Caco-2 (cell line): Measurements from ENCODE around the gene CHD9NB. TPM values are rescaled to one million over a fixed set of nuclear protein-coding genes. Genes with fewer than 3 reads are reported as not detected.

Experiments
- BruUV-seq: library from RNA; stranded (reverse); fragments of 400-500 nt; replicated peaks from 2 replicates; lab custom pipeline; 2021; lab: Mats Ljungman, UMichigan
- CTCF ChIA-PET: fragments of 300-600 bp; sonication (Branson Sonifier 250); formaldehyde crosslinking; loops from one replicate; lab custom pipeline; 2022; ENCODE audit warnings: antibody characterized with exemption; lab: Charles Lee
- POLR2A ChIA-PET: fragments of 300-600 bp; sonication (Branson Sonifier 250); formaldehyde crosslinking; loops from one replicate; lab custom pipeline; 2022; ENCODE audit warnings: antibody characterized with exemption; lab: Charles Lee
- DNase-seq, 2 experiments: peaks; one replicate each; pipeline versions ENCODE4 v3.0.0 to v3.0.0-alpha.2; 2020 to 2022
- H3K27me3 ChIP-seq: replicated peaks from 2 replicates; pipeline ENCODE4 v1.6.0; 2011; ENCODE audit warnings: low read length; ENCODE audit not compliant: control insufficient read depth, insufficient read depth
- H3K36me3 ChIP-seq: 2 replicates; pipeline ENCODE4 v1.5.1; 2011; ENCODE audit warnings: low read length; ENCODE audit not compliant: control insufficient read depth, insufficient read depth
- H3K4me1 ChIP-seq: fragments of 250-450 bp; sonication (Bioruptor Pico); 2 replicates; pipeline ENCODE4 v1.5.1; 2020; ENCODE audit warnings: mild to moderate bottlenecking
- H3K4me3 ChIP-seq: 2 replicates; pipeline ENCODE4 v1.5.1; 2011; ENCODE audit warnings: low read depth, mild to moderate bottlenecking, control low read depth, low read length
- H3K9me3 ChIP-seq: fragments of 250-450 bp; sonication (Bioruptor Pico); 2 replicates; pipeline ENCODE4 v1.5.1; 2020; ENCODE audit warnings: mild to moderate bottlenecking, moderate library complexity
- H3K27ac Mint-ChIP-seq: one replicate; pipeline ENCODE4 v1.8.0; 2022; ENCODE audit warnings: mixed read lengths; ENCODE audit not compliant: unreplicated experiment
- H3K27me3 Mint-ChIP-seq: one replicate; pipeline ENCODE4 v1.8.0; 2022; ENCODE audit warnings: mixed read lengths; ENCODE audit not compliant: insufficient read depth, unreplicated experiment
- H3K36me3 Mint-ChIP-seq: one replicate; pipeline ENCODE4 v1.8.0; 2022; ENCODE audit warnings: mild to moderate bottlenecking, mixed read lengths; ENCODE audit not compliant: insufficient read depth, unreplicated experiment
- H3K4me1 Mint-ChIP-seq: one replicate; pipeline ENCODE4 v1.8.0; 2022; ENCODE audit warnings: low read depth, mixed read lengths; ENCODE audit not compliant: unreplicated experiment
- H3K4me3 Mint-ChIP-seq: one replicate; pipeline ENCODE4 v1.8.0; 2022; ENCODE audit warnings: mild to moderate bottlenecking, moderate library complexity, mixed read lengths; ENCODE audit not compliant: unreplicated experiment
- H3K9me3 Mint-ChIP-seq: one replicate; pipeline ENCODE4 v1.8.0; 2022; ENCODE audit warnings: mixed read lengths; ENCODE audit not compliant: unreplicated experiment
- CTCF ChIP-seq, 2 experiments: fragments of 200-600 bp in 1 of 2; IDR thresholded peaks; 1 replicate in 1 of 2; 2 replicates in 1 of 2; pipeline versions ENCODE4 v1.5.1 to v1.8.0; 2011 to 2022; ENCODE audit warnings: antibody characterized with exemption in 1 of 2, control low read depth in 1 of 2, inconsistent platforms in 1 of 2, low read depth in 1 of 2, low read length in 1 of 2, mild to moderate bottlenecking in 1 of 2, moderate library complexity in 1 of 2; ENCODE audit not compliant: insufficient read depth in 1 of 2, severe bottlenecking in 1 of 2, unreplicated experiment in 1 of 2
- intact Hi-C: fragments of 100-400 bp; cut with micrococcal nuclease; formaldehyde crosslinking; loops from one replicate; pipeline ENCODE4 v1.10.0; 2022; ENCODE audit not compliant: unreplicated experiment
- total RNA-seq: library from RNA; stranded (reverse); gene quantifications from 2 replicates; pipeline ENCODE4 v1.2.3, GENCODE V29; 2022

Gene CHD9NB
- total RNA-seq, 1 experiment from 2014 or later: not detected

- peaks cover 6% of the 10 kb centered on the region for H3K36me3 Mint-ChIP-seq
- ChIA-PET POLR2A (no interaction called here), CTCF (no interaction called here)
- Histone ChIP-seq H3K9me3 (no peaks in the 10 kb centered on the region), H3K4me3 (no peak overlapping the region), H3K27me3 (no peaks in the 10 kb centered on the region), H3K4me1 (peaks cover 3% of the 10 kb centered on the region; the same call in 1 of the 2 replicates), H3K36me3 (no peaks in the 10 kb centered on the region)
- no peak overlapping the region for H3K4me3 Mint-ChIP-seq
- H3K9me3 Mint-ChIP-seq: no peaks in the 10 kb centered on the region
- intact Hi-C loops: loop anchor here (5.0 to 10.0 kb wide), 2 partner anchors 164 to 376 kb away; partner anchors contain the start of gene RBL2
- peaks cover 8% of the 10 kb centered on the region for H3K4me1 Mint-ChIP-seq
- no peaks in the 10 kb centered on the region for H3K27me3 Mint-ChIP-seq
- no TSS peak for BruUV-seq
- DNase-seq: no peak
- H3K27ac Mint-ChIP-seq: no peak overlapping the region
- no peak for TF ChIP-seq CTCF (IDR thresholded peaks at IDR 0.05; ENCODE audit: insufficient read depth in 1 of 2, low read depth in 1 of 2, low read length in 1 of 2, severe bottlenecking in 1 of 2, unreplicated experiment in 1 of 2)
Observed at GRCh38 chr16:53058441-53058840, 5.7 kb upstream of the CHD9NB start.

GRCh38 chr16:53057658-53058057 lies 5.0 kb upstream of the CHD9NB start:
- Mint-ChIP-seq H3K36me3 (peaks cover 6% of the 10 kb centered on the region), H3K4me3 (no peak overlapping the region), H3K4me1 (peaks cover 14% of the 10 kb centered on the region), H3K27ac (no peak overlapping the region), H3K27me3 (no peaks in the 10 kb centered on the region), H3K9me3 (no peaks in the 10 kb centered on the region)
- intact Hi-C loops: loop anchor here (5.0 to 10.0 kb wide), 2 partner anchors 165 to 377 kb away; partner anchors contain the start of gene RBL2
- no TSS peak for BruUV-seq
- Histone ChIP-seq H3K4me1 (peaks cover 6% of the 10 kb centered on the region), H3K27me3 (no peaks in the 10 kb centered on the region), H3K9me3 (no peaks in the 10 kb centered on the region), H3K4me3 (no peak overlapping the region), H3K36me3 (no peaks in the 10 kb centered on the region)
- DNase-seq: no peak
- POLR2A ChIA-PET: interaction anchor here (0.6 kb wide), 1 partner anchor 48 kb away, joined by 3 read pairs; no protein-coding TSS in a partner anchor
- CTCF ChIA-PET: no interaction called here
- TF ChIP-seq CTCF (IDR thresholded peaks at IDR 0.05; ENCODE audit: insufficient read depth in 1 of 2, low read depth in 1 of 2, low read length in 1 of 2, severe bottlenecking in 1 of 2, unreplicated experiment in 1 of 2): no peak

- Histone ChIP-seq H3K36me3 (no peaks in the 10 kb centered on the region), H3K4me1 (peaks cover 11% of the 10 kb centered on the region; the same call in 1 of the 2 replicates), H3K27me3 (no peaks in the 10 kb centered on the region), H3K9me3 (no peaks in the 10 kb centered on the region), H3K4me3 (no peak overlapping the region)
- intact Hi-C loops: loop anchor here (5.0 to 10.0 kb wide), 2 partner anchors 166 to 378 kb away; partner anchors contain the start of gene RBL2
- H3K4me1 Mint-ChIP-seq: peaks cover 14% of the 10 kb centered on the region
- no peak for DNase-seq
- ChIA-PET CTCF (no interaction called here), POLR2A (no interaction called here)
- H3K9me3 Mint-ChIP-seq: no peaks in the 10 kb centered on the region
- no TSS peak for BruUV-seq
- peak overlapping the region; percentile 77 for H3K27ac Mint-ChIP-seq
- no peak for TF ChIP-seq CTCF (IDR thresholded peaks at IDR 0.05; ENCODE audit: insufficient read depth in 1 of 2, low read depth in 1 of 2, low read length in 1 of 2, severe bottlenecking in 1 of 2, unreplicated experiment in 1 of 2)
- peak overlapping the region; percentile 82 for H3K4me3 Mint-ChIP-seq
- H3K27me3 Mint-ChIP-seq: no peaks in the 10 kb centered on the region
- H3K36me3 Mint-ChIP-seq: peaks cover 6% of the 10 kb centered on the region
Observed at GRCh38 chr16:53056392-53056881, 3.7 kb upstream of the CHD9NB start.
